GM12872 (cell line): ENCODE measurements around the gene EEF1AKMT2.

Experiments
- TF ChIP-seq, protein P1 (sequence below): IDR thresholded peaks from 3 replicates; pipeline ENCODE4 v1.5.1; 2011; ENCODE audit warnings: low read depth, mild to moderate bottlenecking, low read length, moderate library complexity; ENCODE audit not compliant: insufficient read depth

EEF1AKMT2 gene

DNA sequence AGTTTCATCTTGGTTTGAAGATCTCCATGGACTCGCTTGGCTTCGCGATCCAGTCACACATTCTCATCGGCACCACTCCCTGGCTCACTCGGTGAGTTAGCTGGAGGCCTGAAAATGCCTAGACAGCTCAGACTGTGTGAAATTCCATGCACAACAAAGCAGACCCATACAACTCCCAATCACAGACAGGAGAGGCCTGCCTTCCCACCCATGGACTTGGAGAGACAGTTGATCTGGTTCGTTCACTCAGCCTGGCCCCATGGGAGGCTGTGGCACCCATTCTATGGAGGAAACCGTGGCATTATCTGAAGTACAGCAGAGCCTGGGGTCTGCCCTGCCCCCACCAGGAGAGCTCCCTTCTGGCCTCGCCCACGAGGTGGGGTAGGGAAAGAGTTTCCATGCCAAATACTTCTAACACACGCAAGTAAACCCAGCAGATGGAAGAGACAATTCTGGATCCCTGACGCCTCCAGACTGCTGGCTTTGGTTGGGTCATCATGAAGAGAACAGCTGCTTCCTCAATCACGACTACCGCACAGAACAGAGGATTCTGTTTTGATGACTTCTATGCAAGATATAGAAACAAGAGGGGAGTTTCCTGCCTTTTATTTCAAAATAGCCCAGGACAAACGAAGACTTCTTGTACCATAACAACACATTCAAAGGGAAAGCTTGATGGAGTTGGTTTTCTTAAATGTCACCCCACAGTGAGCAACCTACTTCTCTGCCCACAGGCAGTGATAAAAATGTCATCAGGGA is 63.4 kb downstream of the EEF1AKMT2 start:
- TF ChIP-seq, protein P1, sequence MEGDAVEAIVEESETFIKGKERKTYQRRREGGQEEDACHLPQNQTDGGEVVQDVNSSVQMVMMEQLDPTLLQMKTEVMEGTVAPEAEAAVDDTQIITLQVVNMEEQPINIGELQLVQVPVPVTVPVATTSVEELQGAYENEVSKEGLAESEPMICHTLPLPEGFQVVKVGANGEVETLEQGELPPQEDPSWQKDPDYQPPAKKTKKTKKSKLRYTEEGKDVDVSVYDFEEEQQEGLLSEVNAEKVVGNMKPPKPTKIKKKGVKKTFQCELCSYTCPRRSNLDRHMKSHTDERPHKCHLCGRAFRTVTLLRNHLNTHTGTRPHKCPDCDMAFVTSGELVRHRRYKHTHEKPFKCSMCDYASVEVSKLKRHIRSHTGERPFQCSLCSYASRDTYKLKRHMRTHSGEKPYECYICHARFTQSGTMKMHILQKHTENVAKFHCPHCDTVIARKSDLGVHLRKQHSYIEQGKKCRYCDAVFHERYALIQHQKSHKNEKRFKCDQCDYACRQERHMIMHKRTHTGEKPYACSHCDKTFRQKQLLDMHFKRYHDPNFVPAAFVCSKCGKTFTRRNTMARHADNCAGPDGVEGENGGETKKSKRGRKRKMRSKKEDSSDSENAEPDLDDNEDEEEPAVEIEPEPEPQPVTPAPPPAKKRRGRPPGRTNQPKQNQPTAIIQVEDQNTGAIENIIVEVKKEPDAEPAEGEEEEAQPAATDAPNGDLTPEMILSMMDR = no peak

DNA sequence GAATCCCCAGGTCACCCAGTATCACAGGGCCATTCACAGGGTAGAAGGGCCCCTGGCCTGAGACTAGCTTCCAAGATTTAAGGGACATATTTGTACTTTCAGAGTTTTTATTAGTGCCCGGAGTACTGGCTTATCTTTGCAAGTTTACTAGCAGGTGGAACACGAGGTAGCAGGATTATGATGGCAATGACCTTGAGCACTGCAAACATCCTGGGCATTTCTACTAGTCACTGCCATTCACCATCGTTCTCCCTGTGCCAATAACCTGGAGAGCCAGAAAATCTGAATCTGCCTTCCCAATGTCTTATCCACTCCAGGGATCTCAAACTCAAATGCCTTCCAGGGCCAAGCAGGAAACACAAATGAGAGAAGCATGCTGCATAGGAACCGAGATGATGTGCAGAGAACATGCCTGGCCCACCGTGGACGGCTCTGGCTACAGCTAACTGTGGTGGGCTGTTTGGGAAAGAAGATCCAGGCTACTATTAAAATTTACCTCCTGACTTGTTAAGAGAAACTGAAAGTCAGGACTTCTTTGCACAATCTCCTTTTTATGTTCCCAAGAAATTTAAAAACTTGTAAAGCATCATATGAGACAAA is 64.2 kb downstream of the EEF1AKMT2 start:
- TF ChIP-seq, protein P1 = no peak

DNA sequence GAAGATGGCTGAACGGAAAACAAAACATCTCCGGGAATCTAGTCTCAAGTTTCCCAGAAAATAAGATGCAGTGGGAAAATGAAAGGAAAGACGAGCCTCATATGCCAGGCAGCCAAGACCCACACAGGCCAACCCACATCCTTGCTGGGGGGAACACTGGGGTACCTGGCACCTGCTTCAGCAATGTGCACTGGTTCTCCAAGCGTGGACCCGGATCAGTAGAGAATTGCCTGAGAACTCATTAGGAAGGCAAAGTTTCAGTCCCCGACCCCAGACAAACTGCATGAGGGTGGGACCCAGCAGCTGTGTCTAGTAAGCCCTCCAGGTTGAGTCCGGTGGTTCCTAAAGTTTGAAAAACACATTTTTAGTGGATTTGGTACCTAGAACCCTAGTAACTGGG is 65.9 kb downstream of the EEF1AKMT2 start:
- TF ChIP-seq, protein P1 = no peak

DNA sequence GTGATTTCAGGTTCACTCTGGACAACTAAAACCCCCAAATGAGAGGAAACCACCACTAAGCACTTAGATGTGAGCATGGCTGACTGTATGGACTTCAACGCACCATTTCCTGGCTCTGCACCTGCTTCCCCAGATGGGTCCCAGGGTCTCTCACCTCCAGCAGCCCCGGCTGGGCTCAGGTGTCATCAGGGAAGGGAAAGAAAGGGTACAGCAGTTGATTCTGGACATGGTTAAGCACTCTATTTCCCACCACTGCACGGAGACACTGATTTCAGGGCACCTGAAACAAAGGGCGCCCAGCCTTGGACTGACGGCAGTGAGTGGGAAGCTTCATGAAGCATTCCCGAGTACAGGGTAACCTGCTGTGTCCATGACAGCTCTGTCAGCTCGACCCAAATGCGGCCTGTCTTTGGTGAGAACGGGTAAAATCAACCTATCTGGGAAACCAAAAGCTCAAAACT is 66.5 kb downstream of the EEF1AKMT2 start:
- TF ChIP-seq, protein P1 = no peak

DNA sequence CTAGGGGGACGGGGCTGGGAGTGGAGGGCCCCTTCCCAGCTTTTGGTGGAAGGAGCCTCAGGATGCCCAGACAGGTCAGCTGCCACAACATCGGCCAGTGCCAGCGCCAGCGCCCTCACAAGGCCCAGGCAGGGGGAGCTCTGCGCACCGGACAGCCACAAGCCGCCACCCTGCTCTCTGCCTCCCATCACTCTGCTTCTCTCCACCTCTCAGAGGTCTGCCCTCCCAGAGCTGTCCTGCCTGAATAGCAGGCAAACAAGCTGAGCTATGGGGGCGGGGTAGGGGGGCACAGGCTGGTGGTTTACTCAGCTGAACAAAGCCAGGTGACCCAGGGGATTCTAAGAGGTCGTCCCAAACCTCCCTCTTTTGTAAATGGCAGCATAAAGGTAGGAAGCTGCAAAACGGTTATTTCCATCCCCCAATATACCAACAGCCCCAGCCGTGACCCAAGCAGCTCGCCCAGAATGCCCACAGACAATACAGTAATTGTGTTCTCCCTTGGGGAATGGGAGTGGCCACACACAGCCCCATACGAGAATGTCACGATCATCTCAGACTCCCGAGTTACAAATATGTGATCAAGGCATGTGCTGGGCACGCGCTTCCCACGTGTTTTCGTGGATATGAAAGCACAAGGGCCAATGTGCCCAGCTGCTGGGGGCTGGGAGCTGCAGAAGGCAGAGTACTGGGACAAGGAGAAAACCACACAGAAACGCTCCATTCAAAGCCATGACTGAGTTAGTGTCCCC is 67.2 kb downstream of the EEF1AKMT2 start:
- TF ChIP-seq, protein P1 = no peak

DNA sequence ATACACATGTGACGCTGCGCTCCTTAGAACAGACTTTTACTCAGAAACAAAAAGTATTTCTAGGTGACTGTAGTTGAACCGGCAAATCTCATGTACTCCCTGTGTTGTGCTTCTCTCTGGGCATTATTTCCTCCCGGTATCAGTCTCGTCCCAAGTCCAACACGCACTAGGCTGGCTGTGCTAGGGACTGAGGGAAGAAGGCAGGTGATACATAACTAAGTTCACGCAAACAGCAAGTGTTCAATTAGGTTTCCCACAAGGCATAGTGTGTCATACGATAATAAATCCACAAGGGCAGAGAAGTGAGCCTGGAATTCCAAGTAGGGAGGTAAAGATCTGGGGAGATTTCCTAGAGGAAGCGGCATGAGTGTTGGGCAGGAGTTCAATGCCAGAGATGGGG is 67.9 kb downstream of the EEF1AKMT2 start:
- TF ChIP-seq, protein P1 = no peak

DNA sequence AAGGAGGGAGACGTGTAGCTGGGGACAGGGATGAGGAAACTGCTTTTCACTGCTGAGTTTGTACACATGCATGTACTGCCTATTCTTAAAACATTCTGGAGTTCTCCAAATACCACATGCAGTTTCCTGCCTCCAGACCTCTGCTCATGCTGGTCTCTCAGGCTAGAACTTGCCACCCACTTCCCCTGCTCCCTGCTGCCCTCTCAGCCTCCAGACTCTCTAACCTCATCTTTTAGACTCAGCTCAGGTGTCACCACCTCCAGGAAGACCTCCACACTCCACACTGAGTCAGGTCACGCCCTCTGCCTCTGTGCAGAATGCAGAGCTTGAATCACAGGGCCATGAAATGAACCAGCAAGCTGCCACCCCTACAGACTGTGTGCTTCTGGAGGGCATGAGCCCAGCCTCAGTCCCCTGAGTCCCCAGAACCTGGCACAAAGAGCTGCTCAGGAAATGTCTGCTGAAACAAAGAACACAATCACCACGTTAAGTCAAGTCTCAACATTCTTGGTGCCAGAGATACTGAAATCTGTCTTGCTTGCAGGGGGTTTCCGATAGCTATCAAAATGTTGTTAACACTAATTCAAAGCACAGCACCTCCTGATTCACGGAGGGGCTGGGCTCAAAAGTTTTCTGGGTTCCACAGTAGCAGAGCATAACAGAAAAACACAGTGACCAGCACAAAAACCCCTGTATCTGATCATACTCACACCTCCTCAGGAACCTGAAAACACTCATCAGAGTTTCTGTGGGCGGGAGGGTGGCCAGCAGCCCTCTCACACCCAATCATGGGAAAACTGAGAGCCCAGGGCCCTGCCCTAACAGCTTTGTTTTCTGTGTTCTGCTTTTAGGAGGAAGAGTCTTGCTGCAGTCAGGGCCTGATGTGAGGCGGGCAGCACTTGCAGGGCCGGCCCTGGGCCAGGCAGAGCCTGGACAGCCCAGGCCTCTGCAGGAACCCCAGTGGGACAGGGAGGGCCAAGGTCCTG is 68.6 kb downstream of the EEF1AKMT2 start:
- TF ChIP-seq, protein P1 = no peak
